ENCODE measurements around the gene ARHGAP24.

Gene ARHGAP24

GRCh38 chr4:85457752-85458467, 17.0 kb upstream of the ARHGAP24 start:
- Histone ChIP-seq H3K79me2 (ENCODE audit: insufficient read depth, low read length) (no peaks in the 10 kb centered on the region), H3K4me3 (ENCODE audit: insufficient read depth, low read length, poor library complexity, severe bottlenecking) (no peak overlapping the region), H2AFZ (ENCODE audit: low read depth, low read length, severe bottlenecking) (no peak overlapping the region), H3K9me2 (replicated peaks; ENCODE audit: insufficient read depth, low read length) (no peaks in the 10 kb centered on the region), H3K9me3 (ENCODE audit: insufficient read depth, low read length) (no peaks in the 10 kb centered on the region), H4K20me1 (ENCODE audit: low read depth, low read length) (no peaks in the 10 kb centered on the region), H3K27ac (ENCODE audit: low read depth, low read length) (no peak overlapping the region), H3F3A (ENCODE audit: insufficient read depth) (no peaks in the 10 kb centered on the region), H3K9ac (ENCODE audit: low read length) (no peak overlapping the region), H3K36me3 (ENCODE audit: low read length) (no peaks in the 10 kb centered on the region), H3K27me3 (ENCODE audit: low read length) (no peaks in the 10 kb centered on the region), H3K4me2 (ENCODE audit: low read depth, low read length, poor library complexity, severe bottlenecking) (no peak overlapping the region)
- TF ChIP-seq EZH2phosphoT487 (conservative IDR thresholded peaks at IDR 0.05; ENCODE audit: low read length) (no peak), CTCF (IDR thresholded peaks at IDR 0.05; ENCODE audit: insufficient read depth, low read length, poor library complexity, severe bottlenecking) (no peak)

GRCh38 chr4:85459736-85460135, 15.2 kb upstream of the ARHGAP24 start:
- H3F3A ChIP-seq (ENCODE audit: insufficient read depth): no peaks in the 10 kb centered on the region
- no peak for TF ChIP-seq CTCF (IDR thresholded peaks at IDR 0.05; ENCODE audit: insufficient read depth, low read length, poor library complexity, severe bottlenecking)
- no peak for TF ChIP-seq EZH2phosphoT487 (conservative IDR thresholded peaks at IDR 0.05; ENCODE audit: low read length)
- H3K4me3 ChIP-seq (ENCODE audit: insufficient read depth, low read length, poor library complexity, severe bottlenecking): no peak overlapping the region
- H4K20me1 ChIP-seq (ENCODE audit: low read depth, low read length): no peaks in the 10 kb centered on the region
- H3K79me2 ChIP-seq (ENCODE audit: insufficient read depth, low read length): no peaks in the 10 kb centered on the region
- no peak overlapping the region for H2AFZ ChIP-seq (ENCODE audit: low read depth, low read length, severe bottlenecking)
- H3K4me2 ChIP-seq (ENCODE audit: low read depth, low read length, poor library complexity, severe bottlenecking): no peak overlapping the region
- H3K9ac ChIP-seq (ENCODE audit: low read length): no peak overlapping the region
- H3K27me3 ChIP-seq (ENCODE audit: low read length): no peaks in the 10 kb centered on the region
- H3K9me3 ChIP-seq (ENCODE audit: insufficient read depth, low read length): no peaks in the 10 kb centered on the region
- no peak overlapping the region for H3K27ac ChIP-seq (ENCODE audit: low read depth, low read length)
- H3K36me3 ChIP-seq (ENCODE audit: low read length): no peaks in the 10 kb centered on the region
- H3K9me2 ChIP-seq (replicated peaks; ENCODE audit: insufficient read depth, low read length): no peaks in the 10 kb centered on the region

GRCh38 chr4:85474356-85474755, 594 bp upstream of the ARHGAP24 start:
- H3K79me2 ChIP-seq (ENCODE audit: insufficient read depth, low read length): peaks cover 35% of the 10 kb centered on the region
- H4K20me1 ChIP-seq (ENCODE audit: low read depth, low read length): no peaks in the 10 kb centered on the region
- no peaks in the 10 kb centered on the region for H3K36me3 ChIP-seq (ENCODE audit: low read length)
- H3K9me2 ChIP-seq (replicated peaks; ENCODE audit: insufficient read depth, low read length): no peaks in the 10 kb centered on the region
- H3K9me3 ChIP-seq (ENCODE audit: insufficient read depth, low read length): no peaks in the 10 kb centered on the region
- H2AFZ ChIP-seq (ENCODE audit: low read depth, low read length, severe bottlenecking): peak overlapping the region; percentile 49
- TF ChIP-seq CTCF (IDR thresholded peaks at IDR 0.05; ENCODE audit: insufficient read depth, low read length, poor library complexity, severe bottlenecking): no peak
- TF ChIP-seq EZH2phosphoT487 (conservative IDR thresholded peaks at IDR 0.05; ENCODE audit: low read length): no peak
- no peaks in the 10 kb centered on the region for H3K27me3 ChIP-seq (ENCODE audit: low read length)
- peaks cover 5% of the 10 kb centered on the region; the same call in 1 of the 2 replicates for H3F3A ChIP-seq (ENCODE audit: insufficient read depth)
- peak overlapping the region; percentile 83 for H3K27ac ChIP-seq (ENCODE audit: low read depth, low read length)
- H3K9ac ChIP-seq (ENCODE audit: low read length): peak overlapping the region; percentile 66; the same call in 1 of the 2 replicates
- peak overlapping the region; percentile 67 for H3K4me3 ChIP-seq (ENCODE audit: insufficient read depth, low read length, poor library complexity, severe bottlenecking)
- peak overlapping the region; percentile 64 for H3K4me2 ChIP-seq (ENCODE audit: low read depth, low read length, poor library complexity, severe bottlenecking)
